Sigmoid colon (tissue), 4 donors: Measurements from ENCODE around the gene ST8SIA1.
A peak's percentile ranks its signal among the peaks of the same experiment; 100 is the strongest.

Experiments
- CTCF ChIP-seq, 4 experiments: fragments of 450-650 bp in 3 of 4; fragments of 200-600 bp in 1 of 4; IDR thresholded peaks; one replicate each; pipeline ENCODE4 v1.5.1; 2016 to 2019; ENCODE audit warnings: antibody characterized with exemption in 4 of 4, mild to moderate bottlenecking in 3 of 4, moderate library complexity in 2 of 4
- POLR2A ChIP-seq, 2 donors: fragments of 450-650 bp; IDR thresholded peaks; one replicate each; pipeline ENCODE4 v1.6.1; 2016; ENCODE audit warnings: antibody characterized with exemption in 2 of 2, mild to moderate bottlenecking in 2 of 2, moderate library complexity in 2 of 2
- POLR2AphosphoS5 ChIP-seq, 4 donors: sonication (generic); formaldehyde crosslinking; IDR thresholded peaks; one replicate each; pipeline ENCODE4 v1.6.1; 2017; ENCODE audit warnings: antibody characterized with exemption in 4 of 4

GRCh38 chr12:22275843-22276242 lies 58.7 kb downstream of the ST8SIA1 start:
- TF ChIP-seq CTCF (IDR thresholded peaks at IDR 0.05) = no peak
- no peak for TF ChIP-seq POLR2A (IDR thresholded peaks at IDR 0.05)
- peak; percentile 57 to 77 (median 64) for TF ChIP-seq POLR2AphosphoS5 (IDR thresholded peaks at IDR 0.05)
